Kidney glomerular epithelial cell (primary cell): ENCODE results near the gene LYRM4.

Source experiments
- DNase-seq: peaks from one replicate; lab custom pipeline; 2025; lab: John Stamatoyannopoulos, UW

The LYRM4 gene

GRCh38 chr6:5260661-5261544 lies at the start of gene LYRM4, which contains the start of gene FARS2:
TSS of gene LYRM4 (minus strand) at chr6:5260950. CDS start at chr6:5260733, 217 bp downstream.
TSS of gene FARS2 (plus strand) at chr6:5261513.
- DNase-seq, result peak; percentile 92

GRCh38 chr6:5308066-5308465 lies 47.3 kb upstream of the LYRM4 start:
- DNase-seq, result no peak

GRCh38 chr6:5307058-5307457 lies 46.3 kb upstream of the LYRM4 start:
- DNase-seq, result no peak

- no peak for DNase-seq
Measured at GRCh38 chr6:5305968-5306626, 45.3 kb upstream of the LYRM4 start.

GRCh38 chr6:5303682-5304081 lies 42.9 kb upstream of the LYRM4 start:
- DNase-seq, result no peak

- DNase-seq, result peak; percentile 58
Measured at GRCh38 chr6:5302995-5303622, 42.4 kb upstream of the LYRM4 start.

- peak; percentile 58 for DNase-seq
Measured at GRCh38 chr6:5302220-5302946, 41.6 kb upstream of the LYRM4 start.

- no peak for DNase-seq
Measured at GRCh38 chr6:5300206-5300764, 39.5 kb upstream of the LYRM4 start.

- peak; percentile 8 for DNase-seq
Measured at GRCh38 chr6:5295623-5296022, 34.9 kb upstream of the LYRM4 start.

GRCh38 chr6:5294392-5295211 lies 33.9 kb upstream of the LYRM4 start:
- DNase-seq, result no peak

- no peak for DNase-seq
Measured at GRCh38 chr6:5293692-5294091, 32.9 kb upstream of the LYRM4 start.

- no peak for DNase-seq
Measured at GRCh38 chr6:5292154-5292553, 31.4 kb upstream of the LYRM4 start.

GRCh38 chr6:5290500-5290899 lies 29.8 kb upstream of the LYRM4 start:
- no peak for DNase-seq

GRCh38 chr6:5290097-5290496 lies 29.3 kb upstream of the LYRM4 start:
- no peak for DNase-seq

- DNase-seq, result no peak
Measured at GRCh38 chr6:5287966-5288297, 27.2 kb upstream of the LYRM4 start.

- peak; percentile 54 for DNase-seq
Measured at GRCh38 chr6:5287205-5287965, 26.6 kb upstream of the LYRM4 start.

- no peak for DNase-seq
Measured at GRCh38 chr6:5286780-5287179, 26.0 kb upstream of the LYRM4 start.

- DNase-seq, result no peak
Measured at GRCh38 chr6:5285526-5285925, 24.8 kb upstream of the LYRM4 start.

- DNase-seq, result no peak
Measured at GRCh38 chr6:5285081-5285480, 24.3 kb upstream of the LYRM4 start.

GRCh38 chr6:5282191-5282623 lies 21.5 kb upstream of the LYRM4 start:
- DNase-seq, result no peak
